ENCODE measurements around the gene LY6G5C. TPM values are rescaled to one million over a fixed set of nuclear protein-coding genes. Genes with fewer than 3 reads are reported as not detected.
A peak's percentile ranks its signal among the peaks of the same experiment; 100 is the strongest.

LY6G5C gene
- total RNA-seq, 1 donor from 2014 or later, result 3.9 TPM

DNA sequence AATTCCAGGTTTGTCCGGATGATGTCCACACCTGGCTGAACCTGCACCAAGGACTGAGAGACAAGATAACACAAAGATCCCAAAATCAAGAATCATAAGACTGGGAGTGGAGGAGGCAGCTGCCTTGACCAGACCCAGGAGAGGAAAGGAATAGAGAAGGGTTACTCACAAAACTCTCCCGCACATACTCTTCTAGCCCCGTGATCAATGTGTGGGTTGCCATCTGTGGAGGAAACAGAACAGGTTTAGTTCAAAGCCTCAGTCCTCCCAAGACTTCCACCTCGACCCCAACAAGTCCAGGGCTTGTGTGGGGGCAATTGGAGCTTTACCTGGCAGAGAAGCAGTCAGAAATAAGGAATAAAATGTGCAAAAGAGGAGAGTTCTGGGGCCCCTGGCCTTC lies 39.5 kb downstream of the LY6G5C start:
- FAIRE-seq (no peak), DNase-seq (ENCODE audit: low read depth) (no peak)
- Mint-ChIP-seq H3K27me3 (ENCODE audit: low read depth, unreplicated experiment) (no peaks in the 10 kb centered on the region), H3K4me3 (ENCODE audit: unreplicated experiment) (peak overlapping the region; percentile 35), H3K4me1 (ENCODE audit: low read depth, unreplicated experiment) (peaks cover 3% of the 10 kb centered on the region), H3K27ac (ENCODE audit: unreplicated experiment) (no peak overlapping the region), H3K36me3 (ENCODE audit: low read depth, unreplicated experiment) (peaks cover 25% of the 10 kb centered on the region), H3K9me3 (ENCODE audit: unreplicated experiment) (no peaks in the 10 kb centered on the region)
- peaks cover 13% of the 10 kb centered on the region for H3K4me1 ChIP-seq (ENCODE audit: insufficient read depth, low read length)
- H4K20me1 ChIP-seq (ENCODE audit: insufficient read depth, low read length), result peaks cover 47% of the 10 kb centered on the region
- H3K9ac ChIP-seq (ENCODE audit: low read length), result no peak overlapping the region
- peaks cover 56% of the 10 kb centered on the region for H3K36me3 ChIP-seq (ENCODE audit: insufficient read depth, low read length)
- H3K4me3 ChIP-seq (ENCODE audit: insufficient read depth, low read depth, low read length), result no peak overlapping the region
- no peaks in the 10 kb centered on the region for H3K9me3 ChIP-seq (ENCODE audit: insufficient read depth, low read depth, low read length)
- no peaks in the 10 kb centered on the region for H3K27me3 ChIP-seq (ENCODE audit: insufficient read depth, low read length)
- TF ChIP-seq, protein P1, sequence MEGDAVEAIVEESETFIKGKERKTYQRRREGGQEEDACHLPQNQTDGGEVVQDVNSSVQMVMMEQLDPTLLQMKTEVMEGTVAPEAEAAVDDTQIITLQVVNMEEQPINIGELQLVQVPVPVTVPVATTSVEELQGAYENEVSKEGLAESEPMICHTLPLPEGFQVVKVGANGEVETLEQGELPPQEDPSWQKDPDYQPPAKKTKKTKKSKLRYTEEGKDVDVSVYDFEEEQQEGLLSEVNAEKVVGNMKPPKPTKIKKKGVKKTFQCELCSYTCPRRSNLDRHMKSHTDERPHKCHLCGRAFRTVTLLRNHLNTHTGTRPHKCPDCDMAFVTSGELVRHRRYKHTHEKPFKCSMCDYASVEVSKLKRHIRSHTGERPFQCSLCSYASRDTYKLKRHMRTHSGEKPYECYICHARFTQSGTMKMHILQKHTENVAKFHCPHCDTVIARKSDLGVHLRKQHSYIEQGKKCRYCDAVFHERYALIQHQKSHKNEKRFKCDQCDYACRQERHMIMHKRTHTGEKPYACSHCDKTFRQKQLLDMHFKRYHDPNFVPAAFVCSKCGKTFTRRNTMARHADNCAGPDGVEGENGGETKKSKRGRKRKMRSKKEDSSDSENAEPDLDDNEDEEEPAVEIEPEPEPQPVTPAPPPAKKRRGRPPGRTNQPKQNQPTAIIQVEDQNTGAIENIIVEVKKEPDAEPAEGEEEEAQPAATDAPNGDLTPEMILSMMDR (IDR thresholded peaks at IDR 0.05; ENCODE audit: insufficient read depth, low read depth, low read length), result no peak
- no peak for TF ChIP-seq EZH2 (IDR thresholded peaks at IDR 0.05; ENCODE audit: insufficient read depth, low read length)
- no peak overlapping the region for H2AFZ ChIP-seq (ENCODE audit: low read depth, low read length)
- no peak overlapping the region for H3K4me2 ChIP-seq (ENCODE audit: low read length)
- H3K27ac ChIP-seq (ENCODE audit: low read depth, low read length), result no peak overlapping the region
- peaks cover 3% of the 10 kb centered on the region for H3K79me2 ChIP-seq (ENCODE audit: insufficient read depth, low read length)

DNA sequence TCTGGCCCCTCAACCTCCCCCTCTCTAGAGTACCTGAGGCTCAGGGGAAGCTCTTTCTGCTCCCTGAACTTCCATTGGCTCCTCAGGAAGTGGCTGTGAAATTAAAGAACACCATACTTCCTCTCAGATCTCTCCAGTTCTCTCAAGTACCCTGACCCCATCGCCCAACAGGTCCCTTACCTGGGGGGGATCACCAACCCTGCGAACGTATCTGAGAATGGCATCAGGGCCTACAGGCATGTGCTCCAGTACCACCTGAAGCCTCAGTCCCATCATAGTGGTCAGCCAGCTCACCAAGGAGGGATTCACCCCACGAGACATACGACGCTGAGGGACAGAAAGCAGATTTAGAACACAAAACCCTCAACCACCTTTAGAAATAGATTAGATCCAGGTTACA lies 40.3 kb downstream of the LY6G5C start:
- Mint-ChIP-seq H3K9me3 (ENCODE audit: unreplicated experiment) (no peaks in the 10 kb centered on the region), H3K36me3 (ENCODE audit: low read depth, unreplicated experiment) (peaks cover 30% of the 10 kb centered on the region), H3K4me1 (ENCODE audit: low read depth, unreplicated experiment) (peaks cover 3% of the 10 kb centered on the region), H3K4me3 (ENCODE audit: unreplicated experiment) (no peak overlapping the region), H3K27ac (ENCODE audit: unreplicated experiment) (peak overlapping the region; percentile 41), H3K27me3 (ENCODE audit: low read depth, unreplicated experiment) (no peaks in the 10 kb centered on the region)
- H3K4me3 ChIP-seq (ENCODE audit: insufficient read depth, low read depth, low read length), result no peak overlapping the region
- H3K79me2 ChIP-seq (ENCODE audit: insufficient read depth, low read length), result peaks cover 3% of the 10 kb centered on the region
- H3K27me3 ChIP-seq (ENCODE audit: insufficient read depth, low read length), result no peaks in the 10 kb centered on the region
- H3K4me1 ChIP-seq (ENCODE audit: insufficient read depth, low read length), result peaks cover 13% of the 10 kb centered on the region
- H4K20me1 ChIP-seq (ENCODE audit: insufficient read depth, low read length), result peaks cover 55% of the 10 kb centered on the region
- no peak overlapping the region for H3K9ac ChIP-seq (ENCODE audit: low read length)
- peaks cover 58% of the 10 kb centered on the region for H3K36me3 ChIP-seq (ENCODE audit: insufficient read depth, low read length)
- no peak overlapping the region for H2AFZ ChIP-seq (ENCODE audit: low read depth, low read length)
- no peaks in the 10 kb centered on the region for H3K9me3 ChIP-seq (ENCODE audit: insufficient read depth, low read depth, low read length)
- H3K4me2 ChIP-seq (ENCODE audit: low read length), result no peak overlapping the region
- TF ChIP-seq EZH2 (IDR thresholded peaks at IDR 0.05; ENCODE audit: insufficient read depth, low read length), result no peak
- TF ChIP-seq, protein P1 (IDR thresholded peaks at IDR 0.05; ENCODE audit: insufficient read depth, low read depth, low read length), result no peak
- DNase-seq (ENCODE audit: low read depth), result no peak
- FAIRE-seq, result no peak
- H3K27ac ChIP-seq (ENCODE audit: low read depth, low read length), result no peak overlapping the region

DNA sequence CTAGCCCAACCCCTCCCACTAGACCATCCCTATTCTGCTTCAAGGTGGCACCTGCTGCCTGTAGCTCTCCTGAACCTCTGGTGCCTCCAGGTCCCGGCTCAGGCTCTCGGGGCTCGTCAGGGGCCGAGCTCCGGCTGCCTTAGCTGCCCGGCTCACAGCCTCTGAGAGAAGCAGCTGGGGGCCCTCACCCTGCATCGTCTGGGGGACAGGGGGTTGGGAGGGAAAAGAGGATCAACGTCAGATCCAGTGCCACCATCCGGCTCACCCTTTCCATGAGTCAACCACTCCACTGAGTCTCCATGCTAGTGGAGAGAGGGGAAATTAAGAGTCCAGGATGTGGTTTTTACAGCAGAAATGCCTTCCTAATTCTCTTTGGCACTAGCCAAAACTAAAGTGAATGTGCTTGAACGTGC lies 41.4 kb downstream of the LY6G5C start:
- no peak overlapping the region for H3K27ac Mint-ChIP-seq (ENCODE audit: unreplicated experiment)
- Histone ChIP-seq H3K9ac (ENCODE audit: low read length) (peak overlapping the region; percentile 57), H3K4me1 (ENCODE audit: insufficient read depth, low read length) (peaks cover 13% of the 10 kb centered on the region), H2AFZ (ENCODE audit: low read depth, low read length) (no peak overlapping the region), H3K4me2 (ENCODE audit: low read length) (peak overlapping the region; percentile 62), H3K4me3 (ENCODE audit: insufficient read depth, low read depth, low read length) (no peak overlapping the region), H3K79me2 (ENCODE audit: insufficient read depth, low read length) (no peaks in the 10 kb centered on the region), H3K9me3 (ENCODE audit: insufficient read depth, low read depth, low read length) (no peaks in the 10 kb centered on the region), H3K36me3 (ENCODE audit: insufficient read depth, low read length) (peaks cover 58% of the 10 kb centered on the region), H3K27me3 (ENCODE audit: insufficient read depth, low read length) (no peaks in the 10 kb centered on the region), H4K20me1 (ENCODE audit: insufficient read depth, low read length) (peaks cover 56% of the 10 kb centered on the region), H3K27ac (ENCODE audit: low read depth, low read length) (peak overlapping the region; percentile 55)
- FAIRE-seq (no peak), DNase-seq (ENCODE audit: low read depth) (peak; percentile 72)
- H3K4me3 Mint-ChIP-seq (ENCODE audit: unreplicated experiment), result no peak overlapping the region
- peaks cover 30% of the 10 kb centered on the region for H3K36me3 Mint-ChIP-seq (ENCODE audit: low read depth, unreplicated experiment)
- no peaks in the 10 kb centered on the region for H3K27me3 Mint-ChIP-seq (ENCODE audit: low read depth, unreplicated experiment)
- H3K9me3 Mint-ChIP-seq (ENCODE audit: unreplicated experiment), result no peaks in the 10 kb centered on the region
- TF ChIP-seq EZH2 (IDR thresholded peaks at IDR 0.05; ENCODE audit: insufficient read depth, low read length), result no peak
- TF ChIP-seq, protein P1 (IDR thresholded peaks at IDR 0.05; ENCODE audit: insufficient read depth, low read depth, low read length), result no peak
- H3K4me1 Mint-ChIP-seq (ENCODE audit: low read depth, unreplicated experiment), result peaks cover 3% of the 10 kb centered on the region
